Naive thymus-derived CD4-positive, alpha-beta T cell (primary cell): ENCODE measurements around the gene ATP9B. TPM values are rescaled to one million over a fixed set of nuclear protein-coding genes. Genes with fewer than 3 reads are reported as not detected.

ENCODE experiments used
- ATAC-seq: fragments of 150-1000 bp; cut with Tn5 transposase; 2 replicates; pipeline ENCODE4 v1.10.0; 2021; ENCODE audit warnings: mild to moderate bottlenecking, moderate library complexity
- CTCF ChIA-PET: fragments of 350-600 bp; sonication (Branson Sonifier 250); formaldehyde crosslinking; loops from one replicate; lab custom pipeline; 2021; ENCODE audit warnings: antibody characterized with exemption; lab: Charles Lee
- POLR2A ChIA-PET: fragments of 350-600 bp; sonication (Branson Sonifier 250); formaldehyde crosslinking; loops from one replicate; lab custom pipeline; 2021; ENCODE audit warnings: antibody characterized with exemption, inconsistent platforms; lab: Charles Lee
- DNase-seq, 9 donors: peaks; one replicate each; pipeline versions ENCODE4 v3.0.0 to v3.0.0-alpha.2; 2020 to 2022; ENCODE audit warnings: mixed read lengths in 1 of 9
- H3K27ac ChIP-seq: one replicate; pipeline ENCODE4 v1.7.0; 2013; ENCODE audit warnings: mild to moderate bottlenecking, low read depth, low read length, moderate library complexity
- H3K27me3 ChIP-seq, 2 donors: one replicate each; pipeline ENCODE4 v1.7.0; 2013; ENCODE audit warnings: low read length in 2 of 2, mild to moderate bottlenecking in 2 of 2, moderate library complexity in 2 of 2; ENCODE audit not compliant: control insufficient read depth in 2 of 2, insufficient read depth in 2 of 2
- H3K36me3 ChIP-seq, 3 experiments: 1 replicate in 2 of 3; 2 replicates in 1 of 3; pipeline ENCODE4 v1.7.0; 2013; ENCODE audit warnings: low read length in 3 of 3, mild to moderate bottlenecking in 3 of 3, moderate library complexity in 1 of 3; ENCODE audit not compliant: insufficient read depth in 3 of 3, control insufficient read depth in 2 of 3
- H3K4me1 ChIP-seq, 2 donors: one replicate each; pipeline ENCODE4 v1.7.0; 2013; ENCODE audit warnings: low read length in 2 of 2, mild to moderate bottlenecking in 2 of 2, moderate library complexity in 1 of 2; ENCODE audit not compliant: control insufficient read depth in 2 of 2, insufficient read depth in 2 of 2
- H3K4me3 ChIP-seq: 2 replicates; pipeline ENCODE4 v1.7.0; 2013; ENCODE audit warnings: mild to moderate bottlenecking, low read length
- H3K9me3 ChIP-seq, 3 experiments: 1 replicate in 2 of 3; 2 replicates in 1 of 3; pipeline ENCODE4 v1.7.0; 2013; ENCODE audit warnings: low read length in 3 of 3; ENCODE audit not compliant: control insufficient read depth in 2 of 3
- H3K27ac Mint-ChIP-seq, 9 donors: one replicate each; pipeline ENCODE4 v1.8.0; 2020 to 2022; ENCODE audit warnings: mixed read lengths in 9 of 9, mild to moderate bottlenecking in 8 of 9, moderate library complexity in 5 of 9, inconsistent platforms in 2 of 9
- H3K27me3 Mint-ChIP-seq, 5 donors: one replicate each; pipeline ENCODE4 v1.8.0; 2021 to 2022; ENCODE audit warnings: mixed read lengths in 5 of 5, mild to moderate bottlenecking in 1 of 5
- H3K36me3 Mint-ChIP-seq, 5 donors: one replicate each; pipeline ENCODE4 v1.8.0; 2020 to 2022; ENCODE audit warnings: mixed read lengths in 5 of 5, mild to moderate bottlenecking in 3 of 5, inconsistent platforms in 1 of 5
- H3K4me1 Mint-ChIP-seq, 7 donors: one replicate each; pipeline ENCODE4 v1.8.0; 2020 to 2022; ENCODE audit warnings: mixed read lengths in 7 of 7, mild to moderate bottlenecking in 3 of 7, inconsistent platforms in 1 of 7
- H3K4me3 Mint-ChIP-seq, 10 donors: one replicate each; pipeline ENCODE4 v1.8.0; 2020 to 2022; ENCODE audit warnings: mild to moderate bottlenecking in 10 of 10, mixed read lengths in 10 of 10, moderate library complexity in 6 of 10, inconsistent platforms in 2 of 10
- H3K9me3 Mint-ChIP-seq, 11 donors: one replicate each; pipeline ENCODE4 v1.8.0; 2020 to 2022; ENCODE audit warnings: mixed read lengths in 11 of 11, mild to moderate bottlenecking in 4 of 11, inconsistent platforms in 1 of 11, moderate library complexity in 1 of 11
- intact Hi-C, 2 donors: fragments of 100-400 bp; cut with micrococcal nuclease; formaldehyde crosslinking; loops; one replicate each; pipeline ENCODE4 v1.15.1; 2023
- polyA plus RNA-seq, 2 donors: library from polyadenylated mRNA; unstranded; fragments of 300-500 nt; fragmentation: Illumina TruSeq; gene quantifications; one replicate each; pipeline ENCODE4 v1.2.3, GENCODE V29; 2021
- total RNA-seq, 6 experiments: library from RNA in 5 of 6; stranded (reverse) in 5 of 6; gene quantifications; 1 replicate in 5 of 6; 2 replicates in 1 of 6; pipeline ENCODE4 v1.2.3 and lab custom pipeline; 2021 to 2026

The ATP9B gene
- total and polyA plus RNA-seq, 7 experiments from 2014 or later = 21.3 to 90.5 (median 79.4) TPM

DNA sequence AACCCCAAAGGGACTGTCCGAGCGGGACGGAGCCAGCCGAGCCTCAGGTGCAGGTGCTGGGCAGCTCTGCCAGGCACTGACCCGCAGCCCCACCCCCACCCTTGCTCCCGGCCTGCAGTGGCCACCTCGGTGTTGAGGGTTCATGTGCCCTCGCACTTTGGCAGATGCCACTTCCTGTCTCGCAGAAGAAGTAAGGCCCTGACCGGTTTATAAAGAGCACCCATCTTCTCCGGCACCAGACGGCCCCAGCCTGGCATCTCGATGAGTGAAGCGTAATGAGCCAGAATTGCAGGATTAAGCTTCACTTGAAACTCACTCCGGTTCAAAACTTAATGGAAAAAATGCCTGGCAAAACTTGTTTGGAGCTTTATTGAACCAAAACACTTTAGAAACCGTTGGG is 315.6 kb downstream of the ATP9B start:
- intact Hi-C loops = no loop called here
- Mint-ChIP-seq H3K27ac (no peak overlapping the region), H3K4me3 (no peak overlapping the region), H3K4me1 (peaks cover 2 to 27% (median 13%) of the 10 kb centered on the region in 7 donors), H3K27me3 (peaks cover 0 to 20% (median 0%) of the 10 kb centered on the region in 5 donors), H3K36me3 (no peaks in the 10 kb centered on the region), H3K9me3 (peaks cover 0 to 1% (median 0%) of the 10 kb centered on the region in 11 donors)
- H3K27ac ChIP-seq = no peak overlapping the region
- ChIA-PET CTCF (interaction anchor here (1.3 kb wide), 1 partner anchor 145 kb away, joined by 5 read pairs; no protein-coding TSS in a partner anchor), POLR2A (interaction anchor here (0.7 kb wide), 1 partner anchor 76 kb away, joined by 3 read pairs; no protein-coding TSS in a partner anchor)
- H3K4me1 ChIP-seq = peaks cover 0 to 7% of the 10 kb centered on the region in 2 donors
- peaks cover 0 to 2% (median 0%) of the 10 kb centered on the region in 3 experiments for H3K36me3 ChIP-seq
- H3K9me3 ChIP-seq = no peaks in the 10 kb centered on the region
- no peak for ATAC-seq
- DNase-seq = no peak
- H3K27me3 ChIP-seq = no peaks in the 10 kb centered on the region
- no peak overlapping the region for H3K4me3 ChIP-seq

DNA sequence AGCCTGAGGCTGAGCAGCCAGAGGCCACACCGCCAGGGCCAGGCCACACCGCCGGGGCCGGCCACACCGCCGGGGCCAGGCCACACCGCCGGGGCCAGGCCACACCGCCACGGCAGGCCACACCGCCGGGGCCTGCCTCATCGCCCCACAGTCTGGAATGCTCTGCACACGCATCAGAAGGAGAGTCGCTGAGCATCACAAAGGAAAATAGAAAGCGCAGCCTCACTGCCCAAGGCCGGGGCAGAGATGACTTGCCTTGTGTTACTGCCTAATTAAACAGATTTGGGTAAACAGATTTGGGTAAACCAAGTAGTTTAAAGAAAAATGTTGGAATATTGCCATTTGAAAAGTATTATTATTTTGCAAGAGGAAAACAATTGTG is 316.1 kb downstream of the ATP9B start:
- POLR2A ChIA-PET = interaction anchor here (0.7 kb wide), 1 partner anchor 76 kb away, joined by 3 read pairs; no protein-coding TSS in a partner anchor
- Histone ChIP-seq H3K4me1 (peaks cover 0 to 7% of the 10 kb centered on the region in 2 donors), H3K27ac (no peak overlapping the region), H3K27me3 (no peaks in the 10 kb centered on the region), H3K4me3 (no peak overlapping the region), H3K9me3 (no peaks in the 10 kb centered on the region), H3K36me3 (no peaks in the 10 kb centered on the region)
- intact Hi-C loops = no loop called here
- ATAC-seq (no peak), DNase-seq (no peak)
- peaks cover 2 to 30% (median 15%) of the 10 kb centered on the region in 7 donors for H3K4me1 Mint-ChIP-seq
- H3K27me3 Mint-ChIP-seq = peaks cover 0 to 22% (median 0%) of the 10 kb centered on the region in 5 donors
- no peaks in the 10 kb centered on the region for H3K36me3 Mint-ChIP-seq
- CTCF ChIA-PET = no interaction called here
- peaks cover 0 to 1% (median 0%) of the 10 kb centered on the region in 11 donors for H3K9me3 Mint-ChIP-seq
- no peak overlapping the region for H3K27ac Mint-ChIP-seq
- no peak overlapping the region for H3K4me3 Mint-ChIP-seq

DNA sequence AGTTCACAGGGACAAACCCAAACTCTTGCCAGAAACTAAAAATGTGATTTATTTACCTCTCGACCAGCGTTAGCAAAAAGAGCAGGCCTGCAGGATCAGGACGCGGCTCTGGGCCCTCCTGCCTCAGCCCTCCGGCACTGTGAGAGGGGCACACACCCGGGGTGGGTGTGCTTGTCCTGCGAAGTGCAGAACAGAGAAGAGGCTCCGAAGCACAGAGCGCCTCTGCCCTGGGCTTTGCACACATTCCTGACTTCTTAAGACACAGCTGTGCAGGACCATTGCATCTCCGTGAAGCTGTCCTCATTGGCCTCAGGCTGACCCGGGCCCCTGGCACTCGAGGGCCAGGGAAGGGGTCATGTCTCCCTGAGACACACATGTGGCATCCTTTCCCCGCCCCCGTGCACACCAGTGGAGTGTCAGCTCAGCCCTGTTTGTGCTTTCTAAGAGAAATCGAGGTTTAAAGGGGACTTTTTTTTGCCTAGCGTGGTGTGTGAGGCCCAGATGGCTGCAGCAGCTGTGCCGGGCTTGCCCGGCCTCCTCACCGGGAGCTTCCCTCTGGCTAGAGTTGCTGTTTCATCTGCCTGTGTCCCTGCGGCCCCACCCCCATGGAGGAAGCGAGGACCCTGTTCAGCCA is 316.6 kb downstream of the ATP9B start:
- H3K9me3 ChIP-seq = no peaks in the 10 kb centered on the region
- Mint-ChIP-seq H3K4me1 (peaks cover 3 to 34% (median 20%) of the 10 kb centered on the region in 7 donors), H3K4me3 (no peak overlapping the region), H3K36me3 (no peaks in the 10 kb centered on the region), H3K9me3 (peaks cover 0 to 1% (median 0%) of the 10 kb centered on the region in 11 donors), H3K27ac (peak overlapping the region in 1 of 9 donors; percentile 9), H3K27me3 (peaks cover 0 to 26% (median 0%) of the 10 kb centered on the region in 5 donors)
- no peak for DNase-seq
- CTCF ChIA-PET = no interaction called here
- intact Hi-C loops = no loop called here
- no peaks in the 10 kb centered on the region for H3K27me3 ChIP-seq
- peaks cover 0 to 7% of the 10 kb centered on the region in 2 donors for H3K4me1 ChIP-seq
- ATAC-seq = no peak
- H3K4me3 ChIP-seq = no peak overlapping the region
- no peak overlapping the region for H3K27ac ChIP-seq
- POLR2A ChIA-PET = no interaction called here
- H3K36me3 ChIP-seq = no peaks in the 10 kb centered on the region

DNA sequence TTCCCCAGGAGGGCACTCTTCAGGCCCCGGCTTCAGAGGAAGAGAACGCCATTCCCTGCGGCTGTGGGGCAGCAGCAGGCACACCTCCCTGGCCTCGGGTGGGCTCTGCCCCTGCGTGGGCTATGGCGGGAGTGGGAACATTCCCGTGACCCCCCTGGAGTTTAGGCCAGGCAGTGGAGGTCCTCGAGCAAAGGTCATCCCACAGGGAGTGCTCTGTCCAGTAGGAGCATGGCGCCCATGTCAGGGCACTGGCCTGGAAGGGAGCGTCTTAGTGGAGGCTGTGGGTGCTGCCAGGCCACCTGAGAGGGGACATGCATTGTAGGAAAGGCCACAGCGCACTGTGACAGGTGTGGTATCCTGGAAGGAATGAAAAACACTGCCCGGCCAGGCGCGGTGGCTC is 317.4 kb downstream of the ATP9B start:
- no peaks in the 10 kb centered on the region for H3K36me3 ChIP-seq
- Mint-ChIP-seq H3K27ac (no peak overlapping the region), H3K9me3 (peaks cover 0 to 1% (median 0%) of the 10 kb centered on the region in 11 donors), H3K36me3 (no peaks in the 10 kb centered on the region), H3K4me3 (no peak overlapping the region), H3K27me3 (peaks cover 0 to 31% (median 0%) of the 10 kb centered on the region in 5 donors), H3K4me1 (peaks cover 3 to 38% (median 24%) of the 10 kb centered on the region in 7 donors)
- intact Hi-C loops = no loop called here
- DNase-seq = no peak
- no peaks in the 10 kb centered on the region for H3K27me3 ChIP-seq
- no peak for ATAC-seq
- peaks cover 0 to 7% of the 10 kb centered on the region in 2 donors for H3K4me1 ChIP-seq
- H3K27ac ChIP-seq = no peak overlapping the region
- H3K4me3 ChIP-seq = no peak overlapping the region
- POLR2A ChIA-PET = no interaction called here
- H3K9me3 ChIP-seq = no peaks in the 10 kb centered on the region
- CTCF ChIA-PET = interaction anchor here (0.9 kb wide), 1 partner anchor 252 kb away, joined by 7 read pairs; no protein-coding TSS in a partner anchor

DNA sequence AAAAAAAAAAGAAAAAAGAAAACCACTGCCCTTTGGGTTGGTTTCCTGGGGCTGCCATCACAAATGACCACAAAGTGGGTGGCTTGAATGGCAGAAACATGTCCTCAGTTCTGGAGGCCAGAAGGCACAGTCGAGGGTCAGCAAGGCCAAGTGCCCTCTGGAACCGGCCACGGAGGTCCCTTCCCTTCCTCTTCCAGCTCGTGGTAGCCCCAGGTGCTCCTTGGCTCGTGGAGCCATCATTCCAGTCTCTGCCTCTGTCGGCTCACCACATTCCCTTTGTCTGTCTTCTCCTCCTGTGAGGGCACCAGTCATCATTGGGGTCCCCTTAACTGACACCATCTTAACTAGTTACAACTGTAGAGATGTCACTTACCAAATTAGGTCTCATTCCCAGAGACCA is 318.0 kb downstream of the ATP9B start:
- Histone ChIP-seq H3K27ac (no peak overlapping the region), H3K36me3 (no peaks in the 10 kb centered on the region), H3K4me1 (peaks cover 0 to 7% of the 10 kb centered on the region in 2 donors), H3K9me3 (no peaks in the 10 kb centered on the region), H3K4me3 (no peak overlapping the region), H3K27me3 (no peaks in the 10 kb centered on the region)
- DNase-seq (no peak), ATAC-seq (no peak)
- intact Hi-C loops = no loop called here
- Mint-ChIP-seq H3K9me3 (peaks cover 0 to 3% (median 0%) of the 10 kb centered on the region in 11 donors), H3K27me3 (peaks cover 0 to 35% (median 0%) of the 10 kb centered on the region in 5 donors), H3K36me3 (no peaks in the 10 kb centered on the region), H3K27ac (peak overlapping the region in 4 of 9 donors; percentile 11 to 82 (median 70)), H3K4me1 (peaks cover 6 to 42% (median 27%) of the 10 kb centered on the region in 7 donors), H3K4me3 (no peak overlapping the region)
- POLR2A ChIA-PET = no interaction called here
- CTCF ChIA-PET = interaction anchor here (0.9 kb wide), 1 partner anchor 252 kb away, joined by 7 read pairs; no protein-coding TSS in a partner anchor

DNA sequence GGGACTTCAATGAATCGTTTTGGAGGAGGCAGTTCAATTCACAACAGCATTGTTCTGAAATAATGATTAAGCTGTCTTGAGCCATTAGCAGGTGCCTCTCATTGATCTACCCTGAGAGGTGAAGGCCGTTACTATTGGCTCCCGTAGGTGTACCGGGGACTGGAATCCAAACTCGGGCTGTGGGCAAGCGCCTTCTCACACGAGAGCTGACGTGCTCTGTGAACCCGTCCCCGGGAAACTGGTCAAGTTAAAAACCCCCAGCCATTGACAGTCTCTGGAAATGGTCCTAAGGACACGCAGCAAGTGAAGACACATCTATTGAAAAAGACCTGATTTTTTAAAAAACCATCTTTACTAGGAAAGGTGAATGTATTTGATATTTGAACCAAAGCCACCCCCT is 318.4 kb downstream of the ATP9B start:
- Mint-ChIP-seq H3K27ac (peak overlapping the region in 2 of 9 donors; percentile 11 to 81), H3K4me1 (peaks cover 7 to 46% (median 31%) of the 10 kb centered on the region in 7 donors), H3K36me3 (no peaks in the 10 kb centered on the region), H3K27me3 (peaks cover 0 to 39% (median 0%) of the 10 kb centered on the region in 5 donors), H3K4me3 (no peak overlapping the region), H3K9me3 (peaks cover 0 to 3% (median 0%) of the 10 kb centered on the region in 11 donors)
- ATAC-seq (no peak), DNase-seq (no peak)
- intact Hi-C loops = no loop called here
- H3K4me3 ChIP-seq = no peak overlapping the region
- H3K27ac ChIP-seq = no peak overlapping the region
- H3K9me3 ChIP-seq = no peaks in the 10 kb centered on the region
- CTCF ChIA-PET = interaction anchor here (1.2 kb wide), 1 partner anchor 144 kb away, joined by 3 read pairs; no protein-coding TSS in a partner anchor
- POLR2A ChIA-PET = no interaction called here
- H3K27me3 ChIP-seq = peaks cover 0 to under 1% of the 10 kb centered on the region in 2 donors
- H3K4me1 ChIP-seq = peaks cover under 1 to 7% of the 10 kb centered on the region in 2 donors
- H3K36me3 ChIP-seq = no peaks in the 10 kb centered on the region
